GDM1 (cell line): ENCODE measurements around the gene OSBPL5.

Experiments
- DNase-seq: peaks from one replicate; lab custom pipeline; 2025; lab: John Stamatoyannopoulos, UW

OSBPL5 gene

DNA sequence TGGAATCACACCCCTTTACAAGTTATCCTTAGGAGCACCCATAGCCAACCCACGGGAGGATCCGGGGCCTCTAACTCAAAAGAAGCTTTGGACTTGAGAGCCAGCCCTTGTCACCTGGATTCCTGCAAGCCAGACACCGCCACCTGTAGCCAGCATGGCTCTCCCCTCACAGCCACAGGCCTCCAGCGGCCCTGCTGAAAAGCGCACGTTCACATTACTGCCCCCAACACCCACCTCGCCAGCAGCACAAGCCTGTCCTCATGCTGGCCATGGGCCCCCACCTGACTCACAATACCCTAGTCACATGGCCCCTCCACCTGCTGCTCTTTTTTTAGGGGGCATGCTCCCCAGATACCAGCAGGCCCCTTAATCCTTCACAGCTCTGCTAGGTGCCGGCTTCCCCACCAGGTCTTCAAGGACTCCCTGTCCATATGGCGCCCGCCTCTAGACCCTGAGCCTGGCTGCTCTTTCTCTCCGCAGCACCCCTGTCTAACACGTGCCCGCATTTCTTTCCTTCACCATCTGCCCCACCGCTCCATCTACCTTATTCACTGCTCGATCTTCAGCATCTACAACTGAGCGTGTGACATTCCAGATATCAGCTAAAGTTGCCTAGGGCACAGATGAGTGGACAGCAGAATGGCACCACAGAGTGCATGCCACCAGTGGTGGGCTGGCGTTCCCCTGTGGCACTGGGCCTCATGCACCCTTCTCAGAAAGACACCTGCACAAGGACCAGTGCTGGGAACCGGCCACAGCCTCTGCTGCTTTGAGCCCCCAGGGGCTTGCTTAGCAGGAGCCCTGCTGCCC, 114.5 kb downstream of the OSBPL5 start:
- DNase-seq = no peak

- DNase-seq = no peak
These were observed 115.5 kb downstream of the OSBPL5 start for GRCh38 chr11:3049430-3050243.

DNA sequence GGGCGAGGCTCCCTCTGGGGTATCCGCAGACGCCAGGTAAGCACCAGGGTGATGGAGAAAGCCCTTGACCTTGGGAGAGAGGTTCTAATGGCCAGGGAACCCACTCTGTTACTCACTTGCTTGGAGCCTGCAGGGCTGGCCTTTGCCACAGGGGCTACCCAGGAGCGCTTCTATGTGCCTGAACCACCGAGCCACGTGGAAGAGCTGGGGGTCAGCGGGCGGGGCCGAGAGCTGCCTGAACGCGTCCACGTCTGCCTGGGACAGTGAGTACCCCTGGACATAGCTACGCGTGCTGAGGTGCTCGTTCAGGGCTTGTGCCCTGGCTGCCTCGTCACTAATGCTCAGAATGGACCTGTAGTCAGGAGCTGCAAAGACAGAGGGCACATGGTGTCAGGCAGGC, 117.5 kb downstream of the OSBPL5 start:
- DNase-seq = no peak

- no peak for DNase-seq
These were observed 118.5 kb downstream of the OSBPL5 start for GRCh38 chr11:3046641-3047040.

GRCh38 chr11:3046190-3046589, 118.9 kb downstream of the OSBPL5 start:
- no peak for DNase-seq

DNA sequence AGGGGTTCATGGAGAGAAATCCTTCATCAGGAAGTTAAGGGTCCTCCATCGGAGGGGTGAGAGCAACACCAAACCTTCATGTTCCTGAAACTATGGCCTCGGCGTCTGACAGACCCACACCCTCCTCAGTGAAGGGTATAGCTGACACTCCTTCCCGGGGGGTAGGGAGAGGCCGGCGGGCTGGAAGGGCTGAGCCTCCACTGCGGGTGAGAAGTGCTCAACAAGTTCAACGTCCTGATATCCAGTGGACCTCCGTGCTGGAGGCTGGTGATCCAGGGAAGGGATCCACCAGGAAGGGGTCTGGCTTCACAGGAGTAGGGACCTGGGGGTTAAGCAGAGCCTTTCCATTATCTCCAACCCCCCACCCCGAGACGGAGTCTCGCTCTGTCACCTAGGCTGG, 120.2 kb downstream of the OSBPL5 start:
- no peak for DNase-seq

DNA sequence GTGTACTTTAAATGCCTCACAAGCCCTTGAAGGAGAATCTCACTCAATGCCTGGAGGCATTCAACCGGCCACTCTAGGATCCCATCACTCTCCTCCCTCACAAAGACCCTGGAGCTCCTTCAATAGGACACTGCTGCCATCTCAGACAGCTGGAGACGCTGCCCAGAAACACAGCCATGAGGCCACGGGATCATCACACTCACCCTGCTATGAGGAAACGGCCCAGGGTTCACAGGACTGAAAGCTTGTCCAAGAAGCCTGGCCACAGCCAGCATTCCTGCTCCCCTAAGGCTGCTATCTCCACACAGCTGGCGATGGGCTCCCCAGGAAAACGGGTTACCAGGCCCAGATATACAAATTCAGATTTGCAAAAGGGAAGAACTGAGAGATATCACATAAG, 121.1 kb downstream of the OSBPL5 start:
- DNase-seq = no peak

DNA sequence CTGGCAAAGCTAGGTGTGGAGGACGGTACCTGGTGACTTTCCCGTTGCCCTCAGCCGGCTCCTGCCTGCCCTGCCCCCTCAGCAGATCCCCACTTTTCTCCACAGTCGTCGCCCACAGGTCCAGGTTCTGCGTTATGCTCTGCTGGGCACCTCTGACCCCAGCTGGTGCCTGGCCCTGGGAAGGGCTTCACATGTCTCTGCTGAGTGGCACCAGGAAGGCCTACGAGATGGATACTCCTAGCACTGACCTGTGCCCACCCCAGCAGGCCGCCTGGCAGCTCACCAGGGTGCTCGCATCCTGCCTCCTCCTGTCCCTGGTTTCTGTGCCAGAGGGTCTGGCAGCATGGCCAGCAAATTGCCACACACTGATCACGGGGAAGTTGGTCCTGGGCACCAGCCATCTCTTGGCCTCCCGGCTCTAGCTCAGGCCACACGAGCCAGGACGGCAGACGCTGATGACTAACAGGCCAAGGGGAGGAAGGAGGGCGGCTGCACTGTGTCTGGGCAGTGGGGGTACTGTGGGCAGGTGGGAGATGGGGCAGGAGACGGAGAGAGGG, 121.7 kb downstream of the OSBPL5 start:
- no peak for DNase-seq

- DNase-seq = no peak
These were observed 122.4 kb downstream of the OSBPL5 start for GRCh38 chr11:3042496-3043314.

- no peak for DNase-seq
These were observed 123.2 kb downstream of the OSBPL5 start for GRCh38 chr11:3041699-3042441.

DNA sequence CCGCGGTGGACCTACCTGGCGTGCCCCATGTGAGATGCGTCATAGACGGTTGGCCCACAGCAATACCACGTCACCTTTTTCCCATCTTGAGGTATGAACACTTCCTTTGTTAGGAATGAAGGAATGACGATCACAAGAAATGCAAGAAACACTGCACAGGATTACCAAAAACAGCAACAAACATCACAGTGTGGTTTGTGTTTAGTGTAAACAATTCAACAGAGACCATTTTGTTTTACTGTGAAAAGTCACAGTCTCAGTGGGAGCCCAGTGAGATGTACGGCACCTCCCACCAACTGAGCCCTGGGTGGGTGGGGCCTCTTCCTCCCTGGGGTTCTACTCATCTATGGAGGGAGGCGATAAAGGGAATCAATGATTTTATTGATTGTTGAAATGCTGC, 124.2 kb downstream of the OSBPL5 start:
- no peak for DNase-seq

DNA sequence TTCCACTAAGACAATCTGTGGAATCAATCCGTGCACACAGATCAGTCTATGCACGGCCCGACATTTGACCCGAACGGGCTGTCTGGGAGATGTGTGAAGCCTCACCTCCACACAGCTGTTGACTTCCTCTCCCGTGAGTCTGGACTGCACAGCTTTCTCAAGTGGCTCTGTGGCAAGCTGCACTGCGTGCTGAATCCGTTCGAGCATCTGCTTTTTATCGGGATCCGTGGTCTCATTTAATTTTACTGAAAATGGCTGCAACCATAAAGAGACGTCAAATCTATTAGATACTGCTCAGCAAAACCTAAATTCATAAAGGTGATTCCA, 127.2 kb downstream of the OSBPL5 start:
- no peak for DNase-seq
